OCI-LY3 (cell line): Measurements from ENCODE around the gene ATG7.

ENCODE experiments used
- CTCF ChIP-seq: fragments of 200-600, 300-600 bp; sonication (generic); IDR thresholded peaks from 2 replicates; pipeline ENCODE4 v1.5.1; 2014; ENCODE audit warnings: antibody characterized with exemption, low read length, low read depth
- EZH2phosphoT487 ChIP-seq: fragments of 200-600 bp; shearing (Covaris generic); IDR thresholded peaks from 2 replicates; pipeline ENCODE4 v1.6.1; 2018; ENCODE audit warnings: antibody characterized with exemption, mixed run types, low read depth

GRCh38 chr3:11475324-11475723, 203.1 kb downstream of the ATG7 start:
- TF ChIP-seq CTCF: no peak
- no peak for TF ChIP-seq EZH2phosphoT487
